Uterus (tissue), 2 donors: ENCODE measurements around the gene DNTT.

Experiments
- CTCF ChIP-seq, 4 experiments: fragments of 200-600 bp in 2 of 4; fragments of 450-650 bp in 2 of 4; sonication (generic) in 2 of 4; IDR thresholded peaks; one replicate each; pipeline ENCODE4 v1.5.1; 2016 to 2019; ENCODE audit warnings: antibody characterized with exemption in 4 of 4, mild to moderate bottlenecking in 2 of 4, moderate library complexity in 1 of 4
- POLR2A ChIP-seq, 2 donors: fragments of 450-650 bp; IDR thresholded peaks; one replicate each; pipeline ENCODE4 v1.6.1; 2016; ENCODE audit warnings: antibody characterized with exemption in 2 of 2, mild to moderate bottlenecking in 1 of 2, moderate library complexity in 1 of 2

- no peak for TF ChIP-seq CTCF (IDR thresholded peaks at IDR 0.05)
- no peak for TF ChIP-seq POLR2A (IDR thresholded peaks at IDR 0.05)
These were observed 6.1 kb downstream of the DNTT start for GRCh38 chr10:96310321-96310669.
